AG09319 (cell line): ENCODE measurements around the gene WNK2.

Experiments
- DNase-seq: peaks from one replicate; pipeline ENCODE4 v3.0.0-alpha.2; 2010; ENCODE audit warnings: low read depth; ENCODE audit errors: extremely low read depth
- TF ChIP-seq, protein P1 (sequence below): IDR thresholded peaks from 2 replicates; pipeline ENCODE4 v1.5.1; 2011; ENCODE audit warnings: low read depth, mild to moderate bottlenecking, inconsistent platforms, low read length, moderate library complexity

WNK2 gene

DNA sequence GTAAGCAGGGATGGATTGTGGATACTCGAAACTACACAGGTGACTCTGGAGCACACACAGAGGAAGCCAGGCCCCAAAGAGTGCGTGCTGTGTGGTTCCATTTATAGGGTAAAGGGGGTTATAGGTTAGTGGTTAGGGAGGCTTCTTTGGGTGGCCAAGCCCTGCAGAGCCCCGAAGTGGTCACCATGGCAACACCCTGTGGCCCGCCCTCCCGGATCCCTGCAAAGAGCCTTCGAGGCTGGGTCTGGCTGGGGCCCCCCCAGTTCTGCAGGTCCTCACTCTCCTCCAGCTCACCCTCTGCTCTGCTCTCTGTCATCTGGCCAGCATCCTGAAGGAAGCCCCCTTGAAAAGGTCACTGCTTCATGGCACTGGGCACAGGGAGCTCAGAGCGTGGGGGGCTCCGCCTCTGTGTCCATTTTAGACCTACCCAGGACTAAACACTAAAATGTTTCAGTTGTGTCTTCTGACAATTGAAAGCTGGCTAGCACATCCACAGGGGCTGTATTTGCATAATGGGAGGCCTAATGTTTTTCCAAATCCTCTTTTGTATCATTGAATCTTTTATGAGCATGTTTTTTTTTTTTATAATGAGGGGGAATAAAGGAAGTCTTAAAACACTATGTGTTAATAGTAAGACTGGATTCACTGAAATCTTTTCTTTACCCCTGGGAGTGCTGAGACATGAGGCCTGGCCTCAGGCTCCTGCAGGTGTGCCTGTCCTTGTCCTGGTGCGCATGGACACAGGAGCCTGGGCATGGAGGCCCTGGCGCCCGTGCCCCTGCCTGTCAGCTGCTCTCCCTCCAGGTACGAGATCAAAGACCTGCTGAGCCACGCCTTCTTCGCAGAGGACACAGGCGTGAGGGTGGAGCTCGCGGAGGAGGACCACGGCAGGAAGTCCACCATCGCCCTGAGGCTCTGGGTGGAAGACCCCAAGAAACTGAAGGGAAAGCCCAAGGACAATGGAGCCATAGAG lies 55.3 kb downstream of the WNK2 start:
- DNase-seq, result no peak
- TF ChIP-seq, protein P1, sequence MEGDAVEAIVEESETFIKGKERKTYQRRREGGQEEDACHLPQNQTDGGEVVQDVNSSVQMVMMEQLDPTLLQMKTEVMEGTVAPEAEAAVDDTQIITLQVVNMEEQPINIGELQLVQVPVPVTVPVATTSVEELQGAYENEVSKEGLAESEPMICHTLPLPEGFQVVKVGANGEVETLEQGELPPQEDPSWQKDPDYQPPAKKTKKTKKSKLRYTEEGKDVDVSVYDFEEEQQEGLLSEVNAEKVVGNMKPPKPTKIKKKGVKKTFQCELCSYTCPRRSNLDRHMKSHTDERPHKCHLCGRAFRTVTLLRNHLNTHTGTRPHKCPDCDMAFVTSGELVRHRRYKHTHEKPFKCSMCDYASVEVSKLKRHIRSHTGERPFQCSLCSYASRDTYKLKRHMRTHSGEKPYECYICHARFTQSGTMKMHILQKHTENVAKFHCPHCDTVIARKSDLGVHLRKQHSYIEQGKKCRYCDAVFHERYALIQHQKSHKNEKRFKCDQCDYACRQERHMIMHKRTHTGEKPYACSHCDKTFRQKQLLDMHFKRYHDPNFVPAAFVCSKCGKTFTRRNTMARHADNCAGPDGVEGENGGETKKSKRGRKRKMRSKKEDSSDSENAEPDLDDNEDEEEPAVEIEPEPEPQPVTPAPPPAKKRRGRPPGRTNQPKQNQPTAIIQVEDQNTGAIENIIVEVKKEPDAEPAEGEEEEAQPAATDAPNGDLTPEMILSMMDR, result no peak

DNA sequence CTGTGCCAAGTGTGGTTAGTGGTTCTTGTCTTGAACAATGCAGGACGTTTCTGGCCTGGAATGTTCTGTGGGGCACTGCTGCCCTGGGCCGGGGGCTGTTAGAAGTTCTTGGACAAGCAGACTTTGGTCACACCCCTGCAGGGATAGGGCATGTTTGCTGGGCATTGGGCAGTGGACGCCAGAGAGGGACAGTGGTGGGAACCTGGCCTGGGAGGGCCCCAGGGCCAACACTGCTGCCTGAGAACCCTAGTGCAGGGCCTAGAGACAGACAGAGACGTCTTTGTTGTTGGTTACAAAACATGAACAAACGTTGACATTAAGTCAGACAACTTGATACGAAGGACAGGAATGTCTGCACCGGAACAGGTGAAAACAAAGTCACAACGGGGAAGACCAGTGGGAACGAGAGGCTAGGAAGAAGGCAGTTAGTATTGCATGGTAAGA lies 57.0 kb downstream of the WNK2 start:
- DNase-seq, result no peak
- TF ChIP-seq, protein P1, result no peak

DNA sequence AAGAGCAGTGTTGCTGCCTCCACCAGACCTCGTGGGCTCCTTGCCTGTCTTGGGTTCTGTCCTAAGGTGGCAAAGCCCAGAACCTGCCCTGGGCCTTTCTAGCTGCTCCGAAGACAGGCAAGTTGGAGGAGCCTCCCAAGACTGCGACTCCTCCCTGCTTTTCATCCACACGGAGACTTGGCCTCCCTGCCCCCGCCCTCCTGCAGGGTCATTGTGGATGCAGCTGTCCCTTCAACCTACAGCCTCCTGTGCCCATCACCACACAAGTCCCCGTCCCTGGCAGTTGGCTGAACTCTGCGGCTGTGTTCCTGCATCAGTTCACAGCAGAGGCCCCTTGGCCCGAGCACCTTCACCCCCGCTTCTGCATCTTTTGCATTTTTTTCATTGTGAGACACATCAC lies 59.2 kb downstream of the WNK2 start:
- TF ChIP-seq, protein P1, result no peak

DNA sequence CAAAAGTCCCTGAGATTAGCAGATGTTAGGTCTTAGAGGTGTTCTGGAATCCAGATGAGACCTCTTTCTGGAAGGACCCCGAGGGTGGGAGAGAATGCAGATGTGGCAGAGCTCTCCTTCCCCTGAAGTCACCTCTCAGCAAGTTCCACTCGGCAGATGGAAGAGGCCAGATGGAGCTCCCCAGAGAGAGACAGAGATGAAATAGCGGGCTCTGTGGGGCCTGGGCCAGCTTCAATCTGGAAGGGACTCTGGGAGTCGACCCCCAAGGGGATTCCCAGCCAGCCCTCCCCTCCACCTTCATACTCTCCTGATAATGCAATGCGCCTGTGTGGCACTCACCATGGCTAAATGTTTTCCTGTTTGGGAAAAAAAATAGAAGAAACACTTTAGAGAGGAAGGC lies 60.2 kb downstream of the WNK2 start:
- TF ChIP-seq, protein P1, result no peak

More for the DNA sequence above, 59.2 kb downstream of the WNK2 start:
- no peak for DNase-seq

DNA sequence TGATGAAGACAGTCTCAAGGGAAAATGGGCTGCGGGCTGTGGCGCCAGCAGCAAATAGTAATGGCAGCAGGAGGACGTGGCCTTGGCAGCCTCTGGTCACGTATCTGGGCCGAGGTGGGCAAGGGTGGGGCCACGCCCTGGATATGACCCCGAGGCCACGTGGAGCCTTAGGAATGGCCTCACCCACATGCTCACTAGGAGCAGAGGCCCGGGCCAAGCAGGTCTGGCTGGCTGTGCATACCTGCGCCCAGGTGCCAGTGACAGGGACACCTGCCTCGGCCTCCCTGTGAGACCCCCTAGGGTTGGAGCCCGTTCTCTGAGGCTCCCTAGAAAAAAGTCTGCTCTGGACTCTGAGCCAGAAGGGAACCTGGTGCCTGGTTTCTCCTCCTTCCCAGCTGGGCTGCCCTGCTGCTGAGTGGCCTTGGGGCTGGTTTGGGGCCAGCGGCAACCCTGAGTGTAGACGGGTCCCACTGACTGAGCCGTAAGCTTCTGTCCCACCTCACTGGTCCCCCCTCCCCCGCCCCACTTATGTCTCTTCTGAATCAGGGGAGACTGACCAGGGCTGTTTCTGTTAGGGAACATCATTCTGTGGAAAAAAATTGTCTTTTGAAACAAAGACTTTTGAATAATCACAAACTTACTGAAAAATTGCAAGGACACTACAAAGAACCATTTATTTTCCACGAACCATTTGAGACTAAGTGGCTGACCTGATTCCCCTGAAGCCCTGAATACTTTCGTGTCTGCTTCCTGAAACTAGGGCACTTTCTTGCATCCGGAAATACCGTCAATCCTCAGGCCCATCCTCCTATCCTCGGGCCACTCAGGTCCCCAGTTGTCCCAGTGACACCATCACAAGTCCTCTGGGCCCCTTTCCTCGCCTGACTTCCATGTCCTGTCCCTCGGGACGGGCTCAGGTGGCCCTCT lies 60.8 kb downstream of the WNK2 start:
- DNase-seq, result no peak
- TF ChIP-seq, protein P1, result no peak

More for the DNA sequence above, 60.2 kb downstream of the WNK2 start:
- DNase-seq, result no peak

DNA sequence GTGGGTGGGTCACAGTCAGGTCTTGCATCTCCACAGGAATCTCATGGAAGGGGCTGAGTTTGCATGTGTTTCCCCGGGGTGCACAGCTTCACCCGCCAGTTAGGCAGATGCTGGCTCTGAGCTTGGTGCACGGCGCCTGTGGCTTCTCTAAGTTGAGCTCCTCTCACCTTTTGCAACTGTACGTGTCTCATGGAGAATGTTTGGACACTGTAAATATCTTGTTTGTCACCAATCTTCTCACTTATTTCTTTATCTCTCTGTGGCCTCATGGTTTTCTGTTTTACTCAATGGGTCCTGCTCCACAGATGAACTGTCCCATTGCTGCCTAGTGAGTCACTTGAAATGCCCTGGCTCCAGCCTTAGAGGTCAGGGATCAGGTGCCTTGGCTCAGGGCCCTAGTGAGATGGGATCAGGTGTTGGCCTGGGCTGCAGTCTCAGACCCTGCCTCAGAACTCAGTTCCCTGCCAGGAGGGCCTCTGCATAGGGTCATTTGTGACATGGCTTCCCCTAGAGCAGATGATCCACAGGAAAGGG lies 61.6 kb downstream of the WNK2 start:
- no peak for DNase-seq
- TF ChIP-seq, protein P1, result no peak
